WI38 (cell line): ENCODE measurements around the gene CAVIN4.

Source experiments
- H3K4me3 ChIP-seq: 2 replicates; pipeline ENCODE4 v1.5.1; 2011; ENCODE audit warnings: low read depth, mild to moderate bottlenecking, control low read depth, low read length
- TF ChIP-seq, protein P1 (sequence below): IDR thresholded peaks from 2 replicates; pipeline ENCODE4 v1.5.1; 2012; ENCODE audit warnings: low read depth, mild to moderate bottlenecking, control low read depth, low read length

Gene CAVIN4

DNA sequence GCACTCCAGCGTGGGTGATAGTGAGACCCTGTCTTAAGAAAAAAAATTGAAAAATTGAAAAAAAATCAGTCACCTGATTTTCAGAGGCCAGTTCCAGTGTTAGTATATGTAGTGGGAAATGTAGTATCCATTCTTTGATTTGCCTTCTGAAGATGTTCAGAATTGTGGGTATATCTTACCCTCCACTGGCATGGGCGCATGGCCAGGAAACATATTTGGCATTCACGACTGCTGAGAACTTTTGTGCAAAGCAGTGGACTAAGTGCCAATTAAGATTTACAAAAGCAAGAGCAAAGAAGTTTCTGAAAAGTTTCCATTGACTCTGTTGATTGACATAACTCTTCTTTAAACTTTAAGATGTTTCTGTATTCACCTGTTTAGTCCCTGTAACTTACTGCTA, 2.4 kb downstream of the CAVIN4 start:
- H3K4me3 ChIP-seq, result no peak overlapping the region
- TF ChIP-seq, protein P1, sequence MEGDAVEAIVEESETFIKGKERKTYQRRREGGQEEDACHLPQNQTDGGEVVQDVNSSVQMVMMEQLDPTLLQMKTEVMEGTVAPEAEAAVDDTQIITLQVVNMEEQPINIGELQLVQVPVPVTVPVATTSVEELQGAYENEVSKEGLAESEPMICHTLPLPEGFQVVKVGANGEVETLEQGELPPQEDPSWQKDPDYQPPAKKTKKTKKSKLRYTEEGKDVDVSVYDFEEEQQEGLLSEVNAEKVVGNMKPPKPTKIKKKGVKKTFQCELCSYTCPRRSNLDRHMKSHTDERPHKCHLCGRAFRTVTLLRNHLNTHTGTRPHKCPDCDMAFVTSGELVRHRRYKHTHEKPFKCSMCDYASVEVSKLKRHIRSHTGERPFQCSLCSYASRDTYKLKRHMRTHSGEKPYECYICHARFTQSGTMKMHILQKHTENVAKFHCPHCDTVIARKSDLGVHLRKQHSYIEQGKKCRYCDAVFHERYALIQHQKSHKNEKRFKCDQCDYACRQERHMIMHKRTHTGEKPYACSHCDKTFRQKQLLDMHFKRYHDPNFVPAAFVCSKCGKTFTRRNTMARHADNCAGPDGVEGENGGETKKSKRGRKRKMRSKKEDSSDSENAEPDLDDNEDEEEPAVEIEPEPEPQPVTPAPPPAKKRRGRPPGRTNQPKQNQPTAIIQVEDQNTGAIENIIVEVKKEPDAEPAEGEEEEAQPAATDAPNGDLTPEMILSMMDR, result no peak

DNA sequence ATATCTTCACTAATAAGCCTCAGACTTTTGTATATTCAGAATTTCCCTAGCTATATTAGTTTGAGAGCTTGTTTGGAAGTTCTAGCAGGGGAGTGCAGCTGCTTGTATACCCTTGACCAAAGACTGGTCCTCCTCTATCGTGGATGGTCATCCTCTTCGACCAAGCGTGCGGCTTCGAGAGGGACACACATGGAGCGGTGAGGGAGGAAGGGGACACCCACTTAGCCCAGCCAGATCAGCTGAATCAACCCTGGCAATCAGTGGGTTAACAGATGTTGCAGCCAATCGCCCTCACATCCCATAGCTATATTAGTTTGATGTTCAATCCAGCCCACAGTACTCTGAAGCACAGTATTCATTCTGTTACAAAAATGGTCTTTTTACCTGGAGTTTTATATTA, 3.2 kb downstream of the CAVIN4 start:
- H3K4me3 ChIP-seq, result no peak overlapping the region
- TF ChIP-seq, protein P1, result no peak

DNA sequence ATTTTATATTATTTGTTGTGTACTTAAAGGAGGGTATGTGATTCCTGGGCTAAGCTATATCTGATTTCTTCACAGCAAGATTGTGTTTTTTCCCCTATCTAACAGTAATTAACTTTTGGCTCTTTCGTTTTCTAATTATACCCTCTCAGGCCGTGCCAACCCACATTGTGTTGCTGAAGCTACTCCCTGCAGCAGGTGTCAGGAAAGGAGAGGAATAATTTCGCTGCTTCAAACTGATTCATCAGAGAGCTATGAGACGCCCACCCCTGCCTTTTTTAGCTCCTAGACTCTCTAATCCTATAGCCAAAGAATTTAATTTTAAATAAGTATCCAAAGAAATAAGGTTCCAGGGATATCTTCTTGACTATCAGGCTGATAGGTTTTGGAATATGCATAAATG, 3.8 kb downstream of the CAVIN4 start:
- TF ChIP-seq, protein P1, result no peak
- no peak overlapping the region for H3K4me3 ChIP-seq

DNA sequence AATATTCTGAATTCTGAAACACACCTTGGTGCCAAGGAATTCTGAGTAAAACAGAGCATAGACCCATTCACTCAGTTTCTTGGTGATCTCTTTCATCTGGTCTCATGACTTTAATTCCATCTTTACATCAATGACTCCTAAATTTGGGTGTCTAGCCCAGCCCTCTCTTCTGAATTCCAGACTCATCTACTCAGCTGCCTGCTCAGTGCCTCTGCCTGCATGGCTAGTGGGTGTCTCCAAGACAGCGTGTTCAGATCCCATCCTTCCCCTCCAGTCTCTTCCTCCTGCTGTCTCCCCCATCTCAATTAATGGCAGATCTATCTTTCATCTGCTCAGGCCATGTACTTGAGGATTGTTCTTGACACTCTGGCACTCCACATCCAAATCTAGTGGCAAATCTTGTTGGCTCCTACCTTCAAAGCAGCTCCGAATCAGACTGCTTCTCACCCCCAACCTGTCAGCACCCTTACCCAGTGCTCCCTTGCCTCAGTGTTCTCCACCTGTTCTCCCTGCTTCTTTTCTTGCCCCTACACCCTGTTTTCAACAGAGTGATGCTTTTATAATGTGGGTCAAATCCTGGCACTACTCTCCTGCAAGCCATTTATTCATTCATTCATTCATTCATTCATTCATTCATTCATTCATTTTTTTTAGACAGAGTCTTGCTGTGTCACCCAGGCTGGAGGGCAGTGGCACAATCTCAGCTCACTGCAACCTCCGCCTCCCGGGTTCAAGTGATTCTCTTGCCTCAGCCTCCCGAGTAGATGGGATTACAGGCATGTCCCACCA, 5.3 kb downstream of the CAVIN4 start:
- TF ChIP-seq, protein P1, result no peak
- H3K4me3 ChIP-seq, result no peak overlapping the region

DNA sequence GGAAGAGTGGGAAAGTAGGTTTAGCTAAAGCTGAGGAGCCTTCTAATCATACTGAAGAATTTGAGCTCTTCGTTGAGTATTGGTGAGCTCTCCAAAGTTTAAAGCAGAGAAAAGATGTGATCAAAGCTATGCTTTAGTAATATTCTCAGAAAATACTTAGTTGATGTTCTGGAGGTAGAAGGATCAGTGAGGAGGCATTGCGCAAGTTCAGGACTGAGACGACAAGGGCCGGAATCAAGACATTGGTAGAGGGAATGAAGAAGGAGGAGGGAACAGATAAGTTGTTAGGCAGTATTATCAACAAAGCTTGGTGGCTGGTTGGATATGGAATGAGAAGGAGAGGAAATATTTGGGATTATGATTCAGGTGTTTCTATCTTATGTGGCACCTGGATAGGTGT, 7.1 kb downstream of the CAVIN4 start:
- TF ChIP-seq, protein P1, result no peak
- no peak overlapping the region for H3K4me3 ChIP-seq

DNA sequence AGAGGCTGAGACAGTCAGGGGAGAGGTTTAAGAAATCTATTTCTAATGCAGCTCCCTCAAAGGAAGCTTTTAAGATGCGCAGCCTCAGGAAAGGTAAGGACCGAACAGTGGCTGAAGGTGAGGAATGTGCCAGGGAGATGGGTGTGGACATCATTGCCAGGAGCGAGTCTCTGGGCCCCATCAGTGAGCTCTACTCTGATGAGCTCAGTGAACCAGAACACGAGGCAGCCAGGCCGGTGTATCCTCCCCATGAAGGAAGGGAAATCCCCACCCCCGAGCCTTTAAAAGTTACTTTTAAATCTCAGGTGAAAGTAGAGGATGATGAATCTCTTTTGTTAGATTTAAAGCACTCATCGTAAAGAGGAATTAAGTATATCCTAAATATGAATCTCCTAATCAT, 8.2 kb downstream of the CAVIN4 start:
- TF ChIP-seq, protein P1, result no peak
- no peak overlapping the region for H3K4me3 ChIP-seq

DNA sequence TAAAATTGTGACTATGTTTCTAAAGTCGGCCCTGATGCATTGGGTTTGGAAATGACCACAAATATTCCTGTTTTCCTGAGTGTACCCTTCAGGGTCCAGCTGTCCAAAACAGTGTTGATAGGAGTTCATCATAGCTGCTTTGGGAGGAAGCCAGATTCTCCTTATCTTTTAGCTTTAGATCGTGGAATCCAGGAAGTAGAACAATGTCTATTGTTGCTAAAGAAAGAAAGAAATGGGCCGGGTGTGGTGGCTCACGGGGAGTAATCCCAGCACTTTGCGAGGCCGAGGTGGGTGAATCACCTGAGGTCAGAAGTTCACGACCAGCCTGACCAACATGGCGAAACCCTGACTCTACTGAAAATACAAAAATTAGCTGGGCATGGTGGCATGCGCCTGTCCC, 9.5 kb downstream of the CAVIN4 start:
- TF ChIP-seq, protein P1, result no peak
- no peak overlapping the region for H3K4me3 ChIP-seq
